Measurements from ENCODE around the gene TRMU. TPM values are rescaled to one million over a fixed set of nuclear protein-coding genes. Genes with fewer than 3 reads are reported as not detected.

The TRMU gene
- polyA plus RNA-seq, 1 experiment: 23.7 TPM

GRCh38 chr22:46376908-46377524 lies 41.5 kb downstream of the TRMU start:
- Histone ChIP-seq H3K27ac (ENCODE audit: low read depth, low read length) (no peak overlapping the region), H3K9me3 (ENCODE audit: control insufficient read depth, insufficient read depth, low read length) (peaks cover 26% of the 10 kb centered on the region), H3K4me3 (ENCODE audit: low read depth, low read length) (no peak overlapping the region), H3K27me3 (ENCODE audit: control insufficient read depth, insufficient read depth, low read length) (peaks cover 8% of the 10 kb centered on the region)
- ChIA-PET POLR2A (no interaction called here), CTCF (interaction anchor here (1.7 kb wide), 1 partner anchor 9 kb away, joined by 6 read pairs; no protein-coding TSS in a partner anchor)
- TF ChIP-seq CTCF (IDR thresholded peaks at IDR 0.05; ENCODE audit: low read depth, low read length): no peak
- DNase-seq (ENCODE audit: low read depth, low spot score): no peak

- H3K27me3 ChIP-seq (ENCODE audit: control insufficient read depth, insufficient read depth, low read length): peaks cover 8% of the 10 kb centered on the region
- CTCF ChIA-PET: interaction anchor here (1.7 kb wide), 1 partner anchor 10 kb away, joined by 6 read pairs; no protein-coding TSS in a partner anchor
- POLR2A ChIA-PET: no interaction called here
- no peak for TF ChIP-seq CTCF (IDR thresholded peaks at IDR 0.05; ENCODE audit: low read depth, low read length)
- peaks cover 26% of the 10 kb centered on the region for H3K9me3 ChIP-seq (ENCODE audit: control insufficient read depth, insufficient read depth, low read length)
- H3K27ac ChIP-seq (ENCODE audit: low read depth, low read length): no peak overlapping the region
- no peak for DNase-seq (ENCODE audit: low read depth, low spot score)
- H3K4me3 ChIP-seq (ENCODE audit: low read depth, low read length): no peak overlapping the region
Observed at GRCh38 chr22:46377525-46378425, 42.3 kb downstream of the TRMU start.

GRCh38 chr22:46378426-46379065 lies 43.0 kb downstream of the TRMU start:
- no peak overlapping the region for H3K27ac ChIP-seq (ENCODE audit: low read depth, low read length)
- CTCF ChIA-PET: interaction anchor here (1.7 kb wide), 1 partner anchor 11 kb away, joined by 9 read pairs; no protein-coding TSS in a partner anchor
- no peak for DNase-seq (ENCODE audit: low read depth, low spot score)
- no peak overlapping the region for H3K4me3 ChIP-seq (ENCODE audit: low read depth, low read length)
- TF ChIP-seq CTCF (IDR thresholded peaks at IDR 0.05; ENCODE audit: low read depth, low read length): no peak
- POLR2A ChIA-PET: no interaction called here
- H3K9me3 ChIP-seq (ENCODE audit: control insufficient read depth, insufficient read depth, low read length): peaks cover 26% of the 10 kb centered on the region
- peaks cover 8% of the 10 kb centered on the region for H3K27me3 ChIP-seq (ENCODE audit: control insufficient read depth, insufficient read depth, low read length)

GRCh38 chr22:46379066-46379930 lies 43.8 kb downstream of the TRMU start:
- POLR2A ChIA-PET: no interaction called here

More at GRCh38 chr22:46379066-46379930, 43.8 kb downstream of the TRMU start:
- Histone ChIP-seq H3K4me3 (ENCODE audit: low read depth, low read length) (no peak overlapping the region), H3K27me3 (ENCODE audit: control insufficient read depth, insufficient read depth, low read length) (peaks cover 7% of the 10 kb centered on the region), H3K27ac (ENCODE audit: low read depth, low read length) (no peak overlapping the region), H3K9me3 (ENCODE audit: control insufficient read depth, insufficient read depth, low read length) (peaks cover 25% of the 10 kb centered on the region)
- CTCF ChIA-PET: interaction anchor here (1.7 kb wide), 1 partner anchor 12 kb away, joined by 9 read pairs; no protein-coding TSS in a partner anchor
- DNase-seq (ENCODE audit: low read depth, low spot score): no peak
- no peak for TF ChIP-seq CTCF (IDR thresholded peaks at IDR 0.05; ENCODE audit: low read depth, low read length)

Data from AG04450 (cell line).